Panc1 (cell line): ENCODE measurements around the gene AKT1. TPM values are rescaled to one million over a fixed set of nuclear protein-coding genes. Genes with fewer than 3 reads are reported as not detected.

ENCODE experiments used
- ATAC-seq: fragments of 200-7000 bp; cut with Tn5 transposase; 2 replicates; pipeline ENCODE4 v1.9.1; 2020; ENCODE audit warnings: mild to moderate bottlenecking, moderate library complexity
- BruUV-seq: library from RNA; stranded (reverse); fragments of 400-500 nt; replicated peaks from 2 replicates; lab custom pipeline; 2021; lab: Mats Ljungman, UMichigan
- CTCF ChIA-PET: fragments of 300-600 bp; sonication (Branson Sonifier 250); formaldehyde crosslinking; loops from one replicate; lab custom pipeline; 2022; ENCODE audit warnings: antibody characterized with exemption; lab: Charles Lee
- POLR2A ChIA-PET: fragments of 300-600 bp; sonication (Branson Sonifier 250); formaldehyde crosslinking; loops from one replicate; lab custom pipeline; 2022; ENCODE audit warnings: antibody characterized with exemption; lab: Charles Lee
- DNase-seq: peaks from one replicate; pipeline ENCODE4 v3.0.0-alpha.2; 2010; ENCODE audit warnings: low read depth, low spot score
- H3K27ac ChIP-seq: 2 replicates; pipeline ENCODE4 v1.5.1; 2011; ENCODE audit warnings: mild to moderate bottlenecking, low read length, inconsistent platforms
- H3K27me3 ChIP-seq: fragments of 200-500 bp; sonication (Bioruptor generic); 2 replicates; pipeline ENCODE4 v1.6.0; 2014; ENCODE audit warnings: low read length, inconsistent platforms; ENCODE audit not compliant: control insufficient read depth, insufficient read depth
- H3K36me3 ChIP-seq: fragments of 200-500 bp; sonication (Bioruptor generic); 2 replicates; pipeline ENCODE4 v1.5.1; 2014; ENCODE audit warnings: inconsistent platforms, mild to moderate bottlenecking, low read length, moderate library complexity; ENCODE audit not compliant: control insufficient read depth, insufficient read depth
- H3K4me1 ChIP-seq: 2 replicates; pipeline ENCODE4 v1.5.1; 2011; ENCODE audit warnings: inconsistent platforms, mild to moderate bottlenecking, low read length, moderate library complexity; ENCODE audit not compliant: control insufficient read depth, insufficient read depth
- H3K4me3 ChIP-seq, 2 experiments: 2 replicates each; pipeline ENCODE4 v1.5.1; 2011 to 2012; ENCODE audit warnings: low read depth in 2 of 2, low read length in 2 of 2, mild to moderate bottlenecking in 2 of 2, inconsistent platforms in 1 of 2, moderate library complexity in 1 of 2
- H3K9me3 ChIP-seq: fragments of 200-500 bp; sonication (Bioruptor generic); 2 replicates; pipeline ENCODE4 v1.5.1; 2014; ENCODE audit warnings: low read depth, mild to moderate bottlenecking, inconsistent platforms, low read length, moderate library complexity; ENCODE audit not compliant: control insufficient read depth, insufficient read depth
- CTCF ChIP-seq: fragments of 450-650 bp; IDR thresholded peaks from 2 replicates; pipeline ENCODE4 v1.5.1; 2017; ENCODE audit warnings: mild to moderate bottlenecking
- POLR2AphosphoS5 ChIP-seq: IDR thresholded peaks from 2 replicates; pipeline ENCODE4 v1.6.1; 2012; ENCODE audit warnings: mild to moderate bottlenecking, low read depth, low read length, moderate library complexity
- REST ChIP-seq, 2 experiments: IDR thresholded peaks; 2 replicates each; pipeline ENCODE4 v1.6.1; 2011 to 2012; ENCODE audit warnings: low read depth in 2 of 2, control low read depth in 1 of 2, low read length in 1 of 2, mild to moderate bottlenecking in 1 of 2, moderate library complexity in 1 of 2; ENCODE audit not compliant: insufficient read depth in 1 of 2
- SIN3A ChIP-seq: IDR thresholded peaks from 2 replicates; pipeline ENCODE4 v1.6.1; 2012; ENCODE audit warnings: low read depth, mild to moderate bottlenecking, low read length, moderate library complexity, borderline replicate concordance; ENCODE audit not compliant: insufficient read depth
- TCF7L2 ChIP-seq: IDR thresholded peaks from 2 replicates; pipeline ENCODE4 v1.6.1; 2011; ENCODE audit warnings: mild to moderate bottlenecking, low read depth, low read length, inconsistent platforms
- in situ Hi-C: cut with HindIII; loops from 2 replicates; pipeline ENCODE4 v1.10.0; 2016; ENCODE audit warnings: low sequenced_read_pairs, low pct_unique_long_range_greater_than_20kb
- intact Hi-C: fragments of 100-400 bp; cut with micrococcal nuclease; formaldehyde crosslinking; loops from one replicate; pipeline ENCODE4 v1.10.0; 2022; ENCODE audit not compliant: unreplicated experiment
- total RNA-seq: library from RNA; stranded (reverse); gene quantifications from one replicate; pipeline ENCODE4 v1.2.1, GENCODE V29; 2021; ENCODE audit not compliant: unreplicated experiment

Gene AKT1
- total RNA-seq, 1 experiment from 2014 or later = 175 TPM

GRCh38 chr14:104830781-104831180 lies 35.2 kb upstream of the AKT1 start:
- Histone ChIP-seq H3K36me3 (no peaks in the 10 kb centered on the region), H3K9me3 (no peaks in the 10 kb centered on the region), H3K4me1 (0 out of 2 replicates have a peak, but pooled peaks cover 3% of the 10 kb centered on the region), H3K4me3 (no peak overlapping the region), H3K27me3 (no peaks in the 10 kb centered on the region), H3K27ac (no peak overlapping the region)
- in situ Hi-C loops = no loop called here
- CTCF ChIA-PET = no interaction called here
- intact Hi-C loops = no loop called here
- no TSS peak for BruUV-seq
- POLR2A ChIA-PET = interaction anchor here (0.7 kb wide), 1 partner anchor 70 kb away, joined by 4 read pairs; no protein-coding TSS in a partner anchor
- TF ChIP-seq TCF7L2 (no peak), POLR2AphosphoS5 (no peak)
- DNase-seq (no peak), ATAC-seq (no peak)

- intact Hi-C loops (loop anchor here (5.0 kb wide), 1 partner anchor 60 kb away; no protein-coding TSS in a partner anchor), in situ Hi-C loops (no loop called here)
- Histone ChIP-seq H3K27ac (no peak overlapping the region), H3K4me3 (peak overlapping the region; percentile 36 to 49), H3K4me1 (0 out of 2 replicates have a peak, but pooled peaks cover 3% of the 10 kb centered on the region), H3K27me3 (no peaks in the 10 kb centered on the region), H3K9me3 (no peaks in the 10 kb centered on the region), H3K36me3 (no peaks in the 10 kb centered on the region)
- CTCF ChIA-PET = interaction anchor here (0.7 to 1.8 kb wide), 4 partner anchors 33 to 1835 kb away, joined by 3 to 10 read pairs (median 4); no protein-coding TSS in a partner anchor
- DNase-seq = no peak
- POLR2A ChIA-PET = interaction anchor here (0.6 kb wide), 1 partner anchor 247 kb away, joined by 5 read pairs; no protein-coding TSS in a partner anchor
- ATAC-seq = peak; percentile 77
- no TSS peak for BruUV-seq
- TF ChIP-seq TCF7L2 (no peak), POLR2AphosphoS5 (no peak), REST (IDR thresholded peaks at IDR 0.05; ENCODE audit: insufficient read depth in 1 of 2, low read depth in 2 of 2, low read length in 1 of 2) (no peak), SIN3A (no peak), CTCF (peak; percentile 79)
Observed at GRCh38 chr14:104827177-104828055, 31.9 kb upstream of the AKT1 start.
